DMS114 treated with DMSO at 0.1 percent for 48 hours (cell line): Measurements from ENCODE around the gene MTFMT.
A peak's percentile ranks its signal among the peaks of the same experiment; 100 is the strongest.

Experiments used
- DNase-seq: peaks from one replicate; lab custom pipeline; 2025; ENCODE audit not compliant: unreplicated experiment; lab: John Stamatoyannopoulos, UW

Gene MTFMT

DNA sequence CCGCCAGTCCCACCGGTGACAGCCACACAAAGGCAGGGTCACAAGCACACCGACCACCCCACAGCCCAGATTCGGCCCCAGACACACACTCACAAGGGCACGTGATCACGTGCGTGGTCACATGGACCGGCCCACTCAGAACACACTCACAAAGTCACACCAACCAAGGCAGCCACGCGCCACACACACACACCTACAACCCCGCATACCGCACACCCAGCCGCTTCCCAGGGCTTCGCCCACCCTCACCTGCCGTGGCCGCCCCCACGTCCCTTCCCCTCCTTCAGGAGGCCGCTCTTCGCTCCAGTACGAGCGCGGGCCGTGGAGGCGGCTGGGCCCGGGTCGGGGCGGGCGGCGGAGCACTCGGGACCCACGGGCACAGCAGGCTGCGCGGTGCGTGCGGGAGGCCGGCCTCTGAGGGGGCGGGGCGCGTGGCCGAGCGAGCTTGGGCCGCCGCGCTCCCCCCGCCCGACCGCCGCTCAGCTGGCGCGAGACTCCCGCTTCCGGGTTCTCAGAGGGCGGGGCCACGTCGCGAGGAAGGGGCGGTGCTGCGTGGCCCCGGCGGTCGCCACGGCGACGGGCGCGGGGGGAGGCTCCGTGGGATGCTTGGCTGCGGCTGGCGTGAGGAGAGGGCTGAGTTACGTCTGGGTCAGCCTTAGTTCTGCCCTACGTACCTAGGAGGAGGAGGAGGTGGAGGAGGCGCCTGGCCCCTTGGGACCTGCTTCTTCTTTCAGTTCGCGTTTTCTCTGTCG, 39.8 kb downstream of the MTFMT start, which contains the start of gene SPG21:
SPG21 (minus strand) TSS at position 499 of the 752 bp plus-strand sequence. CDS start 6,345 bp downstream, outside the sequence.
- peak; percentile 89 for DNase-seq

DNA sequence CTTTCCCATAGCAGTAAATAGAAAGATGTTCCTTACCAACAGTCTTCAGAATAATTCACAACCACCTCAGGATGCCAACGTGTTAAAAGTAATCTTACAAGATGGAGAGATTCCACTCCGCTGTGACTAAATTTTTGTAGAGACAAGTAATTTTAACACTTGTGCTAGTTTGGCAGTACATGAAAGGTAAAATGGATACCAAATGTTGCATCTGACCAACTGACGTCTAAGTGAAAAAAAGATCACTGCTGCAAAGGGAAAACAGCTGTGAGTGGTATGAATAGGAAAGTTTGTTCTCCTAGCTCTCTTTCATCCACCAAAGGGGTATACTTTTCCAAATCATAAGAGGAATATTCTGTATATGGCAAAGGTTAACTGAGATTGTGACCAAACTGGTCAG, 42.3 kb downstream of the MTFMT start:
- DNase-seq: no peak

DNA sequence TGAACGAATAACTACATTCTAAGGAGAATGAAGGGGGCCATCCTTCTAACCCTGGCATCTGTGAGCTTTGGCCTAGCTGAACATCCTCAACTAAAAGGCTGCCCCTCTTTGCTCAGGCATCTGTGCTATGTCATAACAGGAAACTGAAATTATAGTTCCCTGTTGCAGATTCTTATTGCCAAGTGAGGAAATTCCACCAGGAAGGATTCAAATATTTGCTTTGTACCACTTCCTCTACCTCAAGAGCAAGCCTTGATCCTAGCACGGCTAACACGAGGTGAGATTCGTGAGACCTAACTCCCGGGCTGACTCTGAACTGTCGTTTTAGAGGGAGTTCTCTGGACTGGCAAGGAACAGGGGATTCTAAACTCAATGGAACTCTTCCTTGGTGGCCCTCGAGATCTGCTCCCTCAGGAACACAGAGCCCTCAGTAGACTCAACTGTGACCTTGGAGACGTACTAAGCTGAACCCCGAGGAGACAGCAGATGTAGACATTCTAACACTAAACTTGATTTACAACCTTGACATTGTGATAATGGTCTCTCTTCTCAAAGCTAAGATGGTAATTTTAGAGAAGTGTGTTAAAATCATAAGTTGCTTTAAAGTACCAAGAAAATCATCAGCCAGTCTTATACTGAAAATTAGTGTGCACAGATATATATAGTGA, 43.9 kb downstream of the MTFMT start:
- DNase-seq: no peak

DNA sequence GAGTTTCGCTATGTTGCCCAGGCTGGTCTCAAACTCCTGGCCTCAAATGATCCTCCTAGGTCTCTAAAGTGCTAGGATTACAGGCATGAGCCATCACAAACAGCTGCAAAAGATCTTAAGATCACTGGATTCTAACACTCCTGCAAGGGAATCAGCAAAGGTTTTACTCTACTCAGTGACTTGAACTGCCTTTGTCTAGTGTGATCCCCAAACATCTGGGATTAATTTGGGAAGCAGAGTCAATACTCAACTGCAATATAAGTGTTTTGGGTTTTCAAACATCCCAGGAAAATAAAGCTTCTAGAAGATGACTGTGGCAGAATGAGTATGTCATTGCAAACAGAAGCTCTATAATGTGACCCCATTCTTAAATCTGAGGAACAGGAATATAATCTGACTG, 47.0 kb downstream of the MTFMT start:
- no peak for DNase-seq

DNA sequence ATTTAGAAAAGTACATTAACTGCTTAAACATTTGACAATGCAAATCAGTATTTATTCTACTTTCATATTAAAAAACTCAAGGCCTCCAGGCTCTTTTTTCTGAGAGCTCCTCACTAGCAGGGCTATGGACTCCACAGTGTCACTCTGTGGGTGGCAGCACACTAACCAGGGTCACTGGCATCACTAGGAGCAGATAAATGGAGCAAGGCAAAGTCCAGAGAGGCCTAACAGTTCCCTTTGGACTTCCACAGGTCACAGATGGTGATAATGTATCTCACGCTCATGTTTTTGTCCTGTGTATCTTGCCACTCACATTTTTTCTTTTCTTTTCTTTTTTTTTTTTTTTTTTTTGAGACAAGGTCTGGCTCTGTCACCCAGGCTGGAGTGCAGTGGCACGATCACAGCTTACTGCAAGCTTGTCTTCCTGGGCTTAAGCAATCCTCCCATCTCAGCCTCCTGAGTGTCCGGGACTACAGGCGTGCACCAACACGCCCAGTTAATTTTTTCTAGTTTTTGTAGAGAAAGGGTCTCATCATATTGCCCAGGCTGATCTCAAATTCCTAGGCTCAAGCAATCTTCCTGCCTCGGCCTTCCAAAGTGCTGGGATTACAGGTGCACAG, 47.5 kb downstream of the MTFMT start:
- no peak for DNase-seq

DNA sequence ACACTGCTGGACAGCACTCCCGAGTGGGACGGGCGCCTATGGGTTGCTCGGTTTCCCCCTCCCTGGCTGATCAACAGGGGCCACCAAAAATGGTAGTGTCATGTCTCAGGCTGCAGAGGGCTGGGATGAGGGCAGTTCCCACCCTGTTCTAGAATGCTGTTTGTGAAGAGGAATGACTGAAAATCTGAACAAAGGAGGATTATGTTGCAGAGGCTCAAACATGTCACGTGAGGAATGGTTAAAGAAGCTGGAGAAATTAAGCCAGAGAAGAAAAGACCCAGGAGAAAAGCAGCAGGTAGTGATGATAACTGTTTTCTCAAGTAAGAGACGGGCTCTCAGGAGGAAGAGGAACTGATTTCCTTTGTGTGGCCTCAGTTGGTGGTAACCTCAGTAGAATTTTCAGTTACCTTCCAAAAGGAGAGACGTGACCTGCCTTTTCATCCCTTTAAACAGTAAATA, 50.2 kb downstream of the MTFMT start:
- DNase-seq: no peak

DNA sequence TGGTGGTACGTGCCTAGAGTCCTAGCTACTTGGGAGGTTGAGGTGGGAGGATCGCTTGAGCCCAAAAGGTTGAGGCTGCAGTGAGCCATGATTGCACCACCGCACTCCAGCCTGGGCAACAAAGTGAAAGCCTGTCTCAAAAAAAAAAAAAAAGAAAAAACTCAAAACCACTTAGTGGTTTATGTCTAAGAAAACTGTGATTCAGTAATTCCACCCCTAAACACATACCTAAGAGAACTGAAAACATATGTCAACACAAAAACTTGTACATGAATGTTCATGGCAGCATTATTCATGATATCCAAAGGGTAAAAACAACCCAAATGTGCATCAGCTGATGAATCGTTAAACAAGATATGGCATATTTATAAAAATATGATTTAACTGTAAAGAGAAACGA, 54.0 kb downstream of the MTFMT start:
- DNase-seq: no peak

DNA sequence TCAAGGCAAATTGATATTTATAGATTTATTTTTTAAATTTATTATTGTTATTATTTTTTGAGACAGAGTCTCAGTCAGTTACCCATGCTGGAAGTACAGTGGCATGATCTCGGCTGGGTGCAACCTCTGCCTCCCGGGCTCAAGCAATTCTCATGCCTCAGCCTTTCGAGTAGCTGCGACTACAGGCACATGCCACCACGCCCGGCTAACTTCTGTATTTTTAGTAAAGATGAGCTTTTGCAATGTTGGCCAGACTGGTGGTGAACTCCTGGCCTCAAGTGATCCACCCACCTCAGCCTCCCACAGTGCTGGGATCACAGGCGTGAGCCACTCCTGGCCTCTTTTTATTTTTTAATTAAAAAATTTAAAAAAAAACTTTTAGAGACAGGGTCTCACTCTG, 58.7 kb downstream of the MTFMT start:
- no peak for DNase-seq

DNA sequence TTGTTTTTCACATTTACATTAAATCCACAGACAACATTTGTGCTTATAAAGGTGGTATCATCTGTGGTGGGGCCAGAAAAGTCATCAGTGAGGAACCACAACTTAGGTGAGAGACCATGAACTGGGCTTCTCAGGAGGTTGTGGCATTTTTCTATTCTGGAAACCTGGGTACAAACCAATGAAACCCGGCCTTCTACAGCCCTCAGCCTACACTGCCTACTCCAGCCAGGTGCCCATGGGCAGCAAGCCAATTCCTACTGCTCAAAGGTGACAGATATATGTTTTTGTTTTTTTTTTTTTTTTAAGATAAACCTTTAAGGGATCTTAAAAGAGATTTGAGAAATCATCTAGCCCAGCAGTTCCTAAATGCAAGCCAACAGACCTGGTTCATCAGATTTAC, 60.0 kb downstream of the MTFMT start:
- no peak for DNase-seq

DNA sequence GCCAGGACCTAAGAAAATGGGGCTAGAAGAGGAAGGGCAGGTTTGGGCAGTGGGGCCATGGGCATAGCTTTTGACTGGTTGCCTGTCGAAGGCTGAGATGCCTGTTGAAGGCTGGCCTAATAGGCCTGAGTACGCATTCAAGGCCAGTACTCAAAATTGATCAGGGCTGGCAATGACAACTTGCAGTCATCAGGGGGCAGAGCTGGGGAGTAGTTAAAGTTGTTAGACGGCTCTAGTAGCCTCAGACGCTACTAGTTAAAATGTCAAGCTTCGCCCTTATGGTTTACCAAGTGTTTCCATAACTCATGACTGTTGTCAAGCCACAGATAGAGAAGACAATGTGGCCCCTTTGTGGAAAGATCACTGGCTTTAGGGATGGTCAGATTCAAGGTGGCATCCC, 68.4 kb downstream of the MTFMT start:
- DNase-seq: no peak

DNA sequence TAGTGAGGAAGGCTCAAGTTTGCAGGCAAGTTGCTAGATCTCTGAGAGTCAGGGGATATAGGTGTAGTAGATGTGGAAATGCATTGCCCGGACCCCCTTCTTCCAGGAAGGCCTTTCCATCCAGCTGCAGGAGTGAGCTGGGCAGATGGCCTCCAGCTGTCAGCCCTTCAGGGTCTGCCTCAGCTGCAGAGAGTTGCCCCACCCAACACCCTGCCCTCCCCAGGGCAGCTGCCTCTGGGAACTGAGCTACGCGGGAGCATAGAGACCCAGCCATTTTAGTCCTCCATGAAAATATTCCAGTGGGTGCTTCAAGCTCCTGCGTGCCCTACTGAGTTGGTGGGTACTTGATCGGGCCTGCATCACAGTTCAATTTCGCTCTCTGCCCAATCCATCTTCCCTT, 69.3 kb downstream of the MTFMT start:
- no peak for DNase-seq

DNA sequence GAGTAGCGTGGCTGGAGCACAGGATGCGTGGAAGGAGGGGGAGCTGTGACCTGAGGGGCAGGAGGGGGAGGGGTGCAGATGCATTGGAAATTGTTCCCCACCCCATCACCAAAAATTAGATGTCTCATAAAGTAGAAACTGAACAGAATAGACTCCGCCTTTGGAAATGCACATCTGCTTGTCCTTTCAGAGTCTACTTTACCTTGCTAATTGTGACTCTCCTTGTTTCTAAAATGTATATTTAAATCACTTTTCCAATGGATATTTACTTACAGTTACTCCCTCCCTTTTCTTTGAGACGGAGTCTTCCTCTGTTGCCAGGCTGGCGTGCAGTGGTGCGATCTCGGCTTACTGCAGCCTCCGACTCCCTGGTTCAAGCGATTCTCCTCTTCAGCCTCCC, 70.3 kb downstream of the MTFMT start:
- DNase-seq: no peak

DNA sequence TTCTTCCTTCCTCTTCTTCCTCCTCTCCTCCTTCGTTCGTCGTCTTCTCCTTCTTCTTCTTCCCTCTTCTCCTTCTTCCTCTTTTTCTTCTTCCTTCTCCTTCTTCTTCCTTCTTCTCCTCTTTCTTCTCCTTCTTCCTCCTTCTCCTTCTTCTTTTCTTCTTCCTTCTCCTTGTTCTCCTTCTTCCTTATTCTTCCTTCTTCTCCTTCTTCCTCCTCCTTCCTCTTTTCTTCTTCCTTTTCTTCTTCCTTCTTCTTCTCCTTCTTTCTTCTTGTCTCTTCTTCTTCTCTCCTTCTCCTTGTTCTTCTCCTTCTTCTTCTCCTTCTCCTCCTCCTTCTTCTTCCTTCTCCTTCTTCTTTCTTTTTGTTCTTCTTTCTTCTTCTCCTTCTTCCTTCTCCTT, 75.0 kb downstream of the MTFMT start:
- DNase-seq: no peak

DNA sequence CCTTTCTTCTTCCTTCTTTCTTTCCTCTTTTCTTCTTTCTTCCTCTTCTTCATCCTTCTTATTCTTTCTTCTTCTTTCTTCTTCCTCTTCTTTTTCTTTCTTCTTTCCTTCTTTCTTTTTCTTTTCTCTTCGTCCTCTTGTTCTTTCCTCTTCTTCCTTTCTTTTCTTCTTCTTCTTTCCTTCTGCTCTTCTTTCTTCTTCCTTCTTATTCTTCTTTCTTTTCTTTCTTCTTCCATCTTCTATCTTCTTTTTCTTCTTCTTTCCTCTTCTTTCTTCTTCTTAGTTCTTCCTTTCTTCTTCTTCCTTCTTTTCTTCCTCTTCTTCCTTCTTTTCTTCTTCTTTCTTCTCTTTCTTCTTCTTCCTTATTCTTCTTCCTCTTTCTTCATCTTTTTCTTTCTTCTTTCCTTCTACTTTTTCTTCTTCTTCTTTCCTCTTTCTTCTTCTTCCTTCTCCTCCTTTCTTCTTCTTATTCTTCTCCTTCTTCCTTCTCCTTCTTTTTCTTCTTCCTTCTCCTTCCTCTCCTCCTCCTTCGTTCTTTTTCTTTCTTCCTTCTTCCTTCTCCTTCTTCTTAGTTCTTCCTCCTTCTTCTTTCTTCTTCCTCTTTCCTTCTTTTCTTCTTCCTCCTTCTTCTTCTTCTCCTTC, 77.5 kb downstream of the MTFMT start:
- DNase-seq: no peak
